ENCODE results near the gene HS3ST5.

DNA sequence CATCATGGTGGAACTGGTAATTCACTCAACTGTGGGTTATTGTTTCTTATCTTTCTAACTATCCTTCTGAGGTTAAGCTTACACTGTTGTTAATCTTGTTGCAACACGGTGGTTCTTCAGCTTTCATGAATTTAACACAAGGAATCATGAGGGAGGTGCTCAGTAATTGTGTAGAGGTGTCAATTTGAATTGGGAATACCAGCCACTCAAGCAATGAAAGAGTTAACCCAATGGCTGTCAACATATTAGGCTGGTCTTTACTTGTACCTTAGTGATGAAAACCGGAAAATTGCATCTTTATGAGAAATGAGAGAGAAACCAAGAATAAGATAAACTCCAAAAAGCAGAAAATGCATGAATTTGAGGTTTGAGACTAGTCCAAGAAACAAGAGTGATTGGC is 95.7 kb downstream of the HS3ST5 start:
- no peak for TF ChIP-seq POLR2A (IDR thresholded peaks at IDR 0.05)
- TF ChIP-seq, protein P1, sequence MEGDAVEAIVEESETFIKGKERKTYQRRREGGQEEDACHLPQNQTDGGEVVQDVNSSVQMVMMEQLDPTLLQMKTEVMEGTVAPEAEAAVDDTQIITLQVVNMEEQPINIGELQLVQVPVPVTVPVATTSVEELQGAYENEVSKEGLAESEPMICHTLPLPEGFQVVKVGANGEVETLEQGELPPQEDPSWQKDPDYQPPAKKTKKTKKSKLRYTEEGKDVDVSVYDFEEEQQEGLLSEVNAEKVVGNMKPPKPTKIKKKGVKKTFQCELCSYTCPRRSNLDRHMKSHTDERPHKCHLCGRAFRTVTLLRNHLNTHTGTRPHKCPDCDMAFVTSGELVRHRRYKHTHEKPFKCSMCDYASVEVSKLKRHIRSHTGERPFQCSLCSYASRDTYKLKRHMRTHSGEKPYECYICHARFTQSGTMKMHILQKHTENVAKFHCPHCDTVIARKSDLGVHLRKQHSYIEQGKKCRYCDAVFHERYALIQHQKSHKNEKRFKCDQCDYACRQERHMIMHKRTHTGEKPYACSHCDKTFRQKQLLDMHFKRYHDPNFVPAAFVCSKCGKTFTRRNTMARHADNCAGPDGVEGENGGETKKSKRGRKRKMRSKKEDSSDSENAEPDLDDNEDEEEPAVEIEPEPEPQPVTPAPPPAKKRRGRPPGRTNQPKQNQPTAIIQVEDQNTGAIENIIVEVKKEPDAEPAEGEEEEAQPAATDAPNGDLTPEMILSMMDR (IDR thresholded peaks at IDR 0.05) = no peak
